Activated CD4-positive, alpha-beta memory T cell treated with anti-CD3 and anti-CD28 coated beads for 36 hours (primary cell): ENCODE measurements around the gene MUS81. TPM values are rescaled to one million over a fixed set of nuclear protein-coding genes. Genes with fewer than 3 reads are reported as not detected.
"Not testable (repeated sequence)": the region's sequence is repeated elsewhere in the genome, so short reads cannot be mapped to it uniquely, and the experiment has no call there.

ENCODE experiments used
- CTCF ChIA-PET: fragments of 350-600 bp; sonication (Branson Sonifier 250); formaldehyde crosslinking; loops from one replicate; lab custom pipeline; 2021; ENCODE audit warnings: antibody characterized with exemption, inconsistent platforms; lab: Charles Lee
- POLR2A ChIA-PET: fragments of 350-600 bp; sonication (Branson Sonifier 250); formaldehyde crosslinking; loops from one replicate; lab custom pipeline; 2021; ENCODE audit warnings: antibody characterized with exemption; lab: Charles Lee
- DNase-seq: peaks from one replicate; pipeline ENCODE4 v3.0.0-alpha.2; 2020
- H3K27ac Mint-ChIP-seq: one replicate; pipeline ENCODE4 v1.8.0; 2021; ENCODE audit warnings: mixed read lengths
- H3K27me3 Mint-ChIP-seq: one replicate; pipeline ENCODE4 v1.8.0; 2021; ENCODE audit warnings: mixed read lengths
- H3K36me3 Mint-ChIP-seq: one replicate; pipeline ENCODE4 v1.8.0; 2021; ENCODE audit warnings: mixed read lengths
- H3K4me1 Mint-ChIP-seq: one replicate; pipeline ENCODE4 v1.8.0; 2021; ENCODE audit warnings: low read depth, mixed read lengths
- H3K4me3 Mint-ChIP-seq: one replicate; pipeline ENCODE4 v1.8.0; 2021; ENCODE audit warnings: mild to moderate bottlenecking, mixed read lengths
- H3K9me3 Mint-ChIP-seq: one replicate; pipeline ENCODE4 v1.8.0; 2021; ENCODE audit warnings: mixed read lengths
- intact Hi-C: fragments of 100-400 bp; cut with micrococcal nuclease; formaldehyde crosslinking; loops from one replicate; pipeline ENCODE4 v1.15.1; 2023
- total RNA-seq, 2 experiments: library from RNA; stranded (reverse); gene quantifications; one replicate each; pipeline ENCODE4 v1.2.3, GENCODE V29; 2021

Gene MUS81
- total RNA-seq, 2 experiments from 2014 or later = 69.8 to 71.7 TPM

DNA sequence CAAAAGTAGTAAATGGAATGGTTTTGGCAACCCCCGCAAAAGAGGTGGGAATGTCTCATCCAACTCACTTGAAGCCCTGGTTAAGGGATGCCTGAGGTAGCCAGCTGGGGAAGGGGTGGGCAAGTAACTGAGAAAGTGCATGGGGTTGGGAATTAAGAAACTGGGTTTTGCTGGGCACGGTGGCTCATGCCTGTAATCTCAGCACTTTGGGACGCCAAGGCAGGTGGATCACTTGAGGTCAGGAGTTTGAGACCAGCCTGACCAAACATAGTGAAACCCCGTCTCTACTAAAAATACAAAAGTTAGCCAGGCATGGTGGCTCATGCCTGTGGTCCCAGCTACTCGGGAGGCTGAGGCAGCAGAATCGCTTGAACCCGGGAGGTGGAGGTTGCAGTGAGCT is 11.5 kb upstream of the MUS81 start:
- POLR2A ChIA-PET = interaction anchor here (0.6 kb wide), 1 partner anchor 25 kb away, joined by 3 read pairs; no protein-coding TSS in a partner anchor
- H3K27me3 Mint-ChIP-seq, DNase-seq, H3K27ac Mint-ChIP-seq, H3K4me3 Mint-ChIP-seq, H3K4me1 Mint-ChIP-seq, intact Hi-C loops: not testable (repeated sequence)
- H3K9me3 Mint-ChIP-seq = peaks cover 10% of the 10 kb centered on the region
- peaks cover 23% of the 10 kb centered on the region for H3K36me3 Mint-ChIP-seq
- CTCF ChIA-PET = interaction anchor here (1.1 to 1.8 kb wide), 2 partner anchors 39 to 140 kb away, joined by 3 to 4 read pairs; partner anchors contain the start of gene FIBP

DNA sequence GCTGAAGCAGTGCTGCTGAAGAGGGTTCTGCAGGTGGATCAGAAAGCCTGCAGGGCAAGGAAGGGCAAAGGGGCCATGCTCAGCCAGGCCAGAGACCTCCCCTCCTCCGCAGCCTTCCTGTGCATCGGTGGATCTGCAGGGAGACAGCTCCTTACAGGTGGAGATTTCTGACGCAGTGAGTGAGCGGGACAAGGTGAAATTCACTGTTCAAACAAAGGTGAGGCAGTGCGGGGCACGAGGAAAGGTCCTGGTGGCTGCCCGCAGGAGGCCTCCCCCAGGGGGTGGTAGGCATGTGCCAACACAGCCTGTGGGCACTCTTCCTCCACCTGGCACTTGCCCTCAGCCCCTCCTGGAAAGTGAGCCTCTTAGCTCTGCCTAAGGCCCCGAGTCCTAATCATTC is 10.9 kb upstream of the MUS81 start:
- Mint-ChIP-seq H3K4me3 (no peak overlapping the region), H3K27ac (no peak overlapping the region), H3K27me3 (no peaks in the 10 kb centered on the region), H3K36me3 (peaks cover 30% of the 10 kb centered on the region), H3K9me3 (peaks cover 10% of the 10 kb centered on the region), H3K4me1 (peaks cover 8% of the 10 kb centered on the region)
- ChIA-PET POLR2A (no interaction called here), CTCF (interaction anchor here (0.7 to 3.7 kb wide), 4 partner anchors 11 to 39 kb away, joined by 3 to 26 read pairs (median 4); partner anchors contain the start of genes FIBP and MUS81)
- intact Hi-C loops = no loop called here
- no peak for DNase-seq

DNA sequence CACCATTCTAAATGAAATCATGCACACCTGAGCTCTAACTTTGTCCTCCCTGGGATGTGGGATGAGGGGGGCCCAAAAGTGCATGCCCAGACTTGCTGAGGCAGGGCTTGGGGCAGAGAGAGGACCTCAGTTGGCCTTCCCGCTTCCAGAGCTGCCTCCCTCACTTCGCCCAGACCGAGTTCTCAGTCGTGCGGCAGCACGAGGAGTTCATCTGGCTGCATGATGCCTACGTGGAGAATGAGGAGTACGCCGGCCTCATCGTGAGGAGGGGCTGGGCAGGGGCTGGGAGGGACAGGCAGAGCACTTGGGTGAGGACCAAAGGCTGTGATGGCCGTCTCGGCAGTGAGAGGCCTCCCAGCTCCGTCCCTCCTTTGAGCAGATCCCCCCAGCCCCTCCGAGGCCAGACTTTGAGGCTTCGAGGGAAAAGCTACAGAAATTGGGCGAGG is 10.4 kb upstream of the MUS81 start:
- H3K27me3 Mint-ChIP-seq = no peaks in the 10 kb centered on the region
- ChIA-PET CTCF (interaction anchor here (0.7 to 3.7 kb wide), 6 partner anchors 11 to 40 kb away, joined by 3 to 26 read pairs (median 4); partner anchors contain the start of genes CCDC85B, FIBP and MUS81), POLR2A (interaction anchor here (0.8 kb wide), 2 partner anchors 10 to 14 kb away, joined by 3 read pairs; no protein-coding TSS in a partner anchor)
- no peak overlapping the region for H3K4me3 Mint-ChIP-seq
- no peak overlapping the region for H3K27ac Mint-ChIP-seq
- DNase-seq = no peak
- peaks cover 34% of the 10 kb centered on the region for H3K36me3 Mint-ChIP-seq
- peaks cover 10% of the 10 kb centered on the region for H3K9me3 Mint-ChIP-seq
- peaks cover 11% of the 10 kb centered on the region for H3K4me1 Mint-ChIP-seq
- intact Hi-C loops = no loop called here

DNA sequence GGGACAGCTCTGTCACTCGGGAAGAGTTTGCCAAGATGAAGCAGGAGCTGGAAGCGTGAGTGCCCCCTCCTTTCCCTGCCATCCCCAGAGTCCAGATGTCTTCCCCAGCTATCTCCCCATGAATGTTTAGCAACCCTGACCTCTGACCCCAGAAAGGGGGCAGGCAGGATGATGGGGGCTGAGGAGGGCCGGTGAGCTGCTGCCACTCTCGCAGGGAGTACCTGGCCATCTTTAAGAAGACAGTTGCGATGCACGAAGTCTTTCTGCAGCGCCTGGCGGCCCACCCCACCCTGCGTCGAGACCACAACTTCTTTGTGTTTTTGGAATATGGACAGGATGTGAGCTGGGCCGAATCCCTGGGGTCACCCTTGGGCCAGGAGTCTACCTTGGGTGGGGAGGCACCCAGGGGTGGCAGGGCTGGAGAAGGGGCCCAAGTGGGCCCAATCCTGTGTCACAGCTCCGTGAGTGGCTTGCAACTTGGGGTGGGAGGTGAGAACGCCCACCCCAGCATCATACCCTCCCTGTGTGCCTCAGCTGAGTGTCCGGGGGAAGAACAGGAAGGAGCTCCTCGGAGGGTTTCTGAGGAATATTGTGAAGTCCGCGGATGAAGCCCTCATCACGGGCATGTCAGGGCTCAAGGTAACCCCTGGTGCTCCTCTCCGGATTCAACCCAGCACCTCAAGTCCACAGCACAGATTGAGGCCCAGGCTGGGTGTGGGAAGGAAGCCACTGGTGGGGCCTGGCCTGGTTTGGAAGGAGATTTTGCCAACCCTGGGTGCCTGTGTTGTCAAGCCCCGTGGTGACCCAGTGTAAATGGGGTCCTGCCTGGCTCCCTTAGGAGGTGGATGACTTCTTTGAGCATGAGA is 9.8 kb upstream of the MUS81 start:
- Mint-ChIP-seq H3K4me3 (no peak overlapping the region), H3K4me1 (peaks cover 15% of the 10 kb centered on the region), H3K27ac (no peak overlapping the region), H3K27me3 (no peaks in the 10 kb centered on the region), H3K9me3 (peaks cover 10% of the 10 kb centered on the region), H3K36me3 (peaks cover 39% of the 10 kb centered on the region)
- intact Hi-C loops = no loop called here
- POLR2A ChIA-PET = interaction anchor here (0.8 kb wide), 2 partner anchors 9 to 13 kb away, joined by 3 read pairs; no protein-coding TSS in a partner anchor
- CTCF ChIA-PET = interaction anchor here (0.9 to 3.7 kb wide), 12 partner anchors 10 to 147 kb away, joined by 3 to 33 read pairs (median 6); partner anchors contain the start of genes CCDC85B, FIBP, KAT5 and MUS81
- DNase-seq = peak; percentile 15

DNA sequence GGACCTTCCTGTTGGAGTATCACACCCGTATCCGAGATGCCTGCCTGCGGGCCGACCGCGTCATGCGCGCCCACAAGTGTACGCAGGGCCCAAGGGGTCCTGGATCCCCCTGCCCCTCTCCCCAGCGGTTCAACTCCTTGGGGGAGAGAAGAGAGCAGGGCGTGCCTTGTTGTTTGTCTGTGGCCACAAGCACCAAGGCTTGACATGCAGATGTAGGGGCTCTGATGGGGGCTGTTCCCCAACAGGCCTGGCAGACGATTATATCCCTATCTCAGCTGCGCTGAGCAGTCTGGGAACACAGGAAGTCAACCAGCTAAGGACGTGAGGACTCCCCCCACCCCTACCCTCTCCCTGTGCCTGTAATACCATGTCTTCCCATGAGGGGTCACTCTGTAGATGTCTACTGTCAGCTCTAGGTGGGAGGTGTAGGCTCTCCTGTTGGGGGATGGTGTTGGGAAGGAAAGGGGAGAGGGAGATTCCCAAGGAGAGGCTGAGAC is 9.1 kb upstream of the MUS81 start:
- intact Hi-C loops = no loop called here
- H3K27ac Mint-ChIP-seq = no peak overlapping the region
- H3K27me3 Mint-ChIP-seq = no peaks in the 10 kb centered on the region
- H3K4me3 Mint-ChIP-seq = no peak overlapping the region
- DNase-seq = peak; percentile 24
- CTCF ChIA-PET = interaction anchor here (0.8 to 3.7 kb wide), 11 partner anchors 10 to 194 kb away, joined by 3 to 33 read pairs (median 7); partner anchors contain the start of genes CCDC85B, FIBP, KAT5 and MUS81
- H3K36me3 Mint-ChIP-seq = peaks cover 46% of the 10 kb centered on the region
- H3K4me1 Mint-ChIP-seq = peaks cover 22% of the 10 kb centered on the region
- POLR2A ChIA-PET = interaction anchor here (0.8 to 2.9 kb wide), 3 partner anchors 18 to 50 kb away, joined by 3 to 15 read pairs (median 3); no protein-coding TSS in a partner anchor
- peaks cover 10% of the 10 kb centered on the region for H3K9me3 Mint-ChIP-seq

DNA sequence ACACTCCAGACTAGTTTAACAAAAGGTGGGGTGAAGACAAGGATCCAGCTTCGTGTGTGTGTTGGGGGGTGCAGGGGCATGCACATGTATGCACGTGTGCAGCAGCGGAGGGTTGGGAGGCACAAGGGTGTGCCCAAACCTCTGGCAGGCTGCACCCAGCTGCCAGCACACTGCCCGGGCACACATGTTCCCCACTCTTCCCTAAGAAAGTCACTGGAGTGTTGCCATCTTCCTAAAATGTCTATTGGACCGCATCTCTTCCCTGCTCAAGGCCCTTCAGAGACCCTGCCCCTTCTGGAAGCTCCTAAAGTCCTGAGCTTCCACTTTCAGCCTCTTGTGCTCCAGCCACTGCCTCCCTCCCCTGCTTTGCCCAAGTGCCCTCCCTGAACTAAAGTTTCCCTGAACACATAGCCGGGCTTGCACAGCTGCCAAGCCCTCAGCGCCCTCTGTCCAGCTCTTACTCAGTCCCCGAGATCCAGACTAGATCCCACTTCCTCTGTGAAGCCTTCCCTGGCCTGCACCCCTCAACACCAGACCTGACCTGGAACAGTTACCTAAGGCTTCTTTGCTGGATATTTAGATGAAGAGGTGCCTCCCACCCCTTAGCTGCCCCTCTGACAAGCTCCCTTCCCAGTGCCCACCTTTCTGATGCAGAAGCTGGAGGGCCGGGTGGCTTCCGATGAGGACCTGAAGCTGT is 8.3 kb upstream of the MUS81 start:
- ChIA-PET CTCF (interaction anchor here (0.8 to 3.7 kb wide), 12 partner anchors 9 to 226 kb away, joined by 3 to 33 read pairs (median 6); partner anchors contain the start of genes CCDC85B, FIBP, KAT5 and MUS81), POLR2A (interaction anchor here (0.8 to 2.9 kb wide), 6 partner anchors 14 to 49 kb away, joined by 3 to 15 read pairs (median 3); partner anchors contain the start of gene CCDC85B)
- no peak overlapping the region for H3K4me3 Mint-ChIP-seq
- peaks cover 10% of the 10 kb centered on the region for H3K9me3 Mint-ChIP-seq
- peaks cover 54% of the 10 kb centered on the region for H3K36me3 Mint-ChIP-seq
- intact Hi-C loops = no loop called here
- peak; percentile 8 for DNase-seq
- H3K27ac Mint-ChIP-seq = no peak overlapping the region
- no peaks in the 10 kb centered on the region for H3K27me3 Mint-ChIP-seq
- peaks cover 30% of the 10 kb centered on the region for H3K4me1 Mint-ChIP-seq

DNA sequence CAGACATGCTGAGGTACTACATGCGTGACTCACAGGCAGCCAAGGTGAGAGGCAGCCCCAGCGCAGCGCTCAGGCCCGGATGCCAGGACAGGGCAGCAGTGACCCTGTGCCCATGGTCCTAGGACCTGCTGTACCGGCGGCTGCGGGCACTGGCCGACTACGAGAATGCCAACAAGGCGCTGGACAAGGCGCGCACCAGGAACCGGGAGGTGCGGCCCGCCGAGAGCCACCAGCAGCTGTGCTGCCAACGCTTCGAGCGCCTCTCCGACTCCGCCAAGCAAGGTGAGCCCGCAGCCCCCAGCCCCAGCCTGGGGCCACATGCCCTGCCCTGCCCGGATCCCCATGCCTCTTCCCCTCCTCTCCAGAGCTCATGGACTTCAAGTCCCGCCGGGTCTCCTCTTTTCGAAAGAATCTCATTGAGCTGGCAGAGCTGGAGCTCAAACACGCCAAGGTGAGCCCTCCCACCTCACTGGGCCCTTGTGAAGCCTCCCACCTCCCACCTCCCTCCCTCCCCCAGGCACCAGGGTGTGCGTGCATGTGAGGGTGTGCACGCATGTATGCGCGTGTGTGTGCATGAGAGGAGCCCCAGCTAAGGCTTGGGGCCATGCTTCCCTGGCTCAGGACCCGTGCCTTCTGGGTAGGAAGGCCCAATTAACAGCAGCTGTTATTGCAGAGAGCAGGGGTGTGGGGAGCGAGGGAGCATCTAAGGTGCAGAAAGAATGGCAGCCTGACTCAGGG is 7.6 kb upstream of the MUS81 start:
- ChIA-PET CTCF (interaction anchor here (1.2 to 3.7 kb wide), 5 partner anchors 8 to 227 kb away, joined by 3 to 33 read pairs (median 23); partner anchors contain the start of genes CCDC85B, FIBP, KAT5 and MUS81), POLR2A (interaction anchor here (0.9 to 2.9 kb wide), 8 partner anchors 8 to 133 kb away, joined by 3 to 15 read pairs (median 4); partner anchors contain the start of genes CCDC85B and SNX32)
- peak; percentile 7 for DNase-seq
- Mint-ChIP-seq H3K27me3 (no peaks in the 10 kb centered on the region), H3K27ac (no peak overlapping the region), H3K4me1 (peaks cover 30% of the 10 kb centered on the region), H3K36me3 (peaks cover 56% of the 10 kb centered on the region), H3K4me3 (no peak overlapping the region), H3K9me3 (peaks cover 10% of the 10 kb centered on the region)
- intact Hi-C loops = no loop called here

DNA sequence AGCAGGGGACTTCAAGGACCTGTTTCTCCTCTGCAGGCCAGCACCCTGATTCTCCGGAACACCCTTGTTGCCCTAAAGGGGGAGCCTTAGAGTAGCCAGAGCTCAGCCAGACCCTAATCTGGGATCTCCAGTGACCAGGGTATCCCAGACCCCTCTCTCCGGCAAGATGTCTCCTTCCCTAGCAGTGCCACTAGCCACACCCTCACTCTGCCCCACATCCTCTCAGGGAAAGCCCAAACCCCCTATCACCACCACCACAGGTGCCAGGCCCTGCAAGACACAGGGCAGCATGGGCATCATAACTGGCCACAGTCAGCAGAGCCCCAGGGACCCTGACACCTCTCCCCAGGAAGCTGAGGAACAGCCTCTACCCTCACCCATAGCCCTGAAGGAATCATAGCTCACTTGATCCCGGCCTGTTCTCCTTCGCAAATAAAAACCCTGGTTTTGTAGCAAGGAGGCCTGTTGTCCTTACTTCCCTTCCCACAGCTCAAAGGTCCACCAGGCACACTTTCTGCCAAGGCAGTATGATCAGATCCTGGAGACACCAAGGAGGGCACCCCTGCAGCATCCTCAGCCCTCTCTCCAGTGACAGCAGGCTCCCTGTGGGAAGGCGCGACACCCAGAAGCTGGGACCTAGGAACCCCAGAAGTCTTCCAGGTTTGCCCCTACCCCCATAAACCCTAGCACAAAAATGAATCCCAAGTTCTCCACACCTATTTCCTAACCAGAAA is 6.8 kb upstream of the MUS81 start:
- Mint-ChIP-seq H3K36me3 (peaks cover 57% of the 10 kb centered on the region), H3K27ac (peak overlapping the region; percentile 5)

DNA sequence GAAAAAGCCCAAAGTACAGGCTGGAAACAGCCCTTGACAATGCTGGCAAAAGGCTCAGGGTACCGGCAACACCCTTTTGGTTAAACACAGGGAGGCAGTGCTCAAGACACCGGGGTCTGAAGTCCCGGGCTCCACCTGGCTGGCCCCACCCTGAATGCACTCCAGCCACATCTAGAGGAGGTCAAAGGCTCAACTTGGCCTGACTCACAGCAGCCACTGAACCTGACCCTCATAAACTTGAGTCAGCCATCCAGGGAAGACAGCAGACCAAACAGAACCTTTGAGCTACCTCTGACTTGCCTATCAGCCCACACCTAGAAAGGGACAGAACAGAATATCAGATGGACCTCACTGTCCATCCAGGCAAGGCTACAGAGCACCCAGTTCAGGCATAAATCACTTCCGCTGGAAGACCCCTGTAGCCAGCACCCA is 6.1 kb upstream of the MUS81 start:
- Mint-ChIP-seq H3K9me3 (peaks cover 10% of the 10 kb centered on the region), H3K27ac (peak overlapping the region; percentile 13), H3K27me3 (no peaks in the 10 kb centered on the region), H3K36me3 (peaks cover 57% of the 10 kb centered on the region), H3K4me3 (peak overlapping the region; percentile 59), H3K4me1 (peaks cover 30% of the 10 kb centered on the region)
- peak; percentile 5 for DNase-seq
- intact Hi-C loops = no loop called here
- POLR2A ChIA-PET = interaction anchor here (1.1 kb wide), 1 partner anchor 9 kb away, joined by 5 read pairs; no protein-coding TSS in a partner anchor
- CTCF ChIA-PET = interaction anchor here (0.9 to 3.6 kb wide), 2 partner anchors 35 to 143 kb away, joined by 3 to 33 read pairs; partner anchors contain the start of genes CCDC85B and FIBP

More for the DNA sequence above, 6.8 kb upstream of the MUS81 start:
- no peak overlapping the region for H3K4me3 Mint-ChIP-seq
- CTCF ChIA-PET = interaction anchor here (0.9 to 3.7 kb wide), 5 partner anchors 7 to 228 kb away, joined by 3 to 33 read pairs (median 14); partner anchors contain the start of genes CCDC85B, FIBP, KAT5 and MUS81
- no peak for DNase-seq
- intact Hi-C loops = no loop called here
- H3K4me1 Mint-ChIP-seq = peaks cover 30% of the 10 kb centered on the region
- peaks cover 10% of the 10 kb centered on the region for H3K9me3 Mint-ChIP-seq
- POLR2A ChIA-PET = interaction anchor here (0.9 to 2.9 kb wide), 7 partner anchors 8 to 134 kb away, joined by 3 to 15 read pairs (median 3); partner anchors contain the start of genes CCDC85B and SNX32
- no peaks in the 10 kb centered on the region for H3K27me3 Mint-ChIP-seq
